K562 (cell line): ENCODE results near the gene RBFOX1. TPM values are rescaled to one million over a fixed set of nuclear protein-coding genes. Genes with fewer than 3 reads are reported as not detected.

Experiments used
- ATAC-seq: fragments of 200-7000 bp; cut with Tn5 transposase; 3 replicates; pipeline ENCODE4 v1.9.1; 2020; ENCODE audit warnings: moderate library complexity
- BruUV-seq: library from RNA; stranded (reverse); fragments of 400-500 nt; replicated peaks from 2 replicates; lab custom pipeline; 2021; lab: Mats Ljungman, UMichigan
- CTCF ChIA-PET: fragments of 300-600 bp; formaldehyde crosslinking; extraction: SDS; loops from one replicate; lab custom pipeline; 2021; ENCODE audit warnings: low intra/inter-chr PET ratio; lab: Yijun Ruan, JAX
- POLR2A ChIA-PET: fragments of 300-600, 350-650 bp; sonication (Branson Sonifier 250); formaldehyde crosslinking; extraction: SDS; loops from one replicate; lab custom pipeline; 2021; ENCODE audit warnings: antibody characterized with exemption, inconsistent platforms; lab: Yijun Ruan, JAX
- DNase-seq, 4 experiments: peaks; one replicate each; pipeline versions ENCODE4 v3.0.0 to v3.0.0-alpha.2; 2011 to 2018; ENCODE audit warnings: low spot score in 3 of 4, mixed read lengths in 3 of 4; ENCODE audit errors: extremely low read depth in 1 of 4
- FAIRE-seq: peaks from 2 replicates; lab custom pipeline; 2011; peaks lifted over from hg19 to GRCh38; lab: Jason Lieb, UNC
- H2AFZ ChIP-seq: 2 replicates; pipeline ENCODE4 v1.6.0; 2011; ENCODE audit warnings: low read depth, low read length, control low read depth, inconsistent platforms
- H3K27ac ChIP-seq: fragments of 200-600 bp; 3 replicates; pipeline ENCODE4 v1.8.0; 2011; ENCODE audit warnings: low read depth, mild to moderate bottlenecking, control low read depth, inconsistent platforms, low read length, moderate library complexity, mixed read lengths; ENCODE audit errors: extremely low read depth
- H3K27me3 ChIP-seq, 2 experiments: fragments of 300-600 bp in 1 of 2; 2 replicates in 1 of 2; 3 replicates in 1 of 2; pipeline versions ENCODE4 v1.6.0 to v1.8.0; 2011; ENCODE audit warnings: inconsistent platforms in 2 of 2, low read length in 2 of 2, mild to moderate bottlenecking in 1 of 2, mixed read lengths in 1 of 2, moderate library complexity in 1 of 2; ENCODE audit not compliant: control insufficient read depth in 2 of 2, insufficient read depth in 2 of 2
- H3K36me3 ChIP-seq: fragments of 300-600 bp; 3 replicates; pipeline ENCODE4 v1.8.0; 2011; ENCODE audit warnings: mild to moderate bottlenecking, low read length, inconsistent platforms; ENCODE audit not compliant: control insufficient read depth, insufficient read depth
- H3K4me1 ChIP-seq, 2 experiments: fragments of 200-600 bp in 1 of 2; replicated peaks in 1 of 2; 2 replicates in 1 of 2; 3 replicates in 1 of 2; pipeline versions ENCODE4 v1.5.1 to v1.8.0; 2011; ENCODE audit warnings: inconsistent platforms in 2 of 2, low read length in 2 of 2, mild to moderate bottlenecking in 1 of 2, mixed read lengths in 1 of 2, moderate library complexity in 1 of 2; ENCODE audit not compliant: control insufficient read depth in 2 of 2, insufficient read depth in 2 of 2
- H3K4me2 ChIP-seq: 2 replicates; pipeline ENCODE4 v1.6.1; 2011; ENCODE audit warnings: low read length, control low read depth, inconsistent platforms, mixed read lengths; ENCODE audit not compliant: insufficient read depth
- H3K4me3 ChIP-seq: fragments of 200-600 bp; sonication (generic), shearing (Covaris generic); 2 replicates; pipeline ENCODE4 v1.5.1; 2016; ENCODE audit warnings: control low read depth, inconsistent platforms
- H3K79me2 ChIP-seq: fragments of 200-600 bp; 3 replicates; pipeline ENCODE4 v1.8.0; 2011; ENCODE audit warnings: low read length, inconsistent platforms; ENCODE audit not compliant: control insufficient read depth, insufficient read depth
- H3K9ac ChIP-seq, 2 experiments: 2 replicates each; pipeline versions ENCODE4 v1.6.0 to v1.6.1; 2011; ENCODE audit warnings: low read depth in 2 of 2, low read length in 2 of 2, control low read depth in 1 of 2, inconsistent platforms in 1 of 2, mild to moderate bottlenecking in 1 of 2, mixed read lengths in 1 of 2; ENCODE audit not compliant: insufficient read depth in 1 of 2
- H3K9me1 ChIP-seq: one replicate; pipeline ENCODE4 v1.6.0; 2011; ENCODE audit warnings: inconsistent platforms, mild to moderate bottlenecking, low read length, moderate library complexity; ENCODE audit not compliant: control insufficient read depth, insufficient read depth
- H3K9me3 ChIP-seq: replicated peaks from 2 replicates; pipeline ENCODE4 v1.5.1; 2011; ENCODE audit warnings: low read depth, low read length, inconsistent platforms; ENCODE audit not compliant: control insufficient read depth, insufficient read depth
- H4K20me1 ChIP-seq: replicated peaks from 2 replicates; pipeline ENCODE4 v1.6.1; 2011; ENCODE audit warnings: low read length, inconsistent platforms, mixed read lengths; ENCODE audit not compliant: control insufficient read depth, insufficient read depth
- EHMT2 ChIP-seq: fragments of 450-650 bp; IDR thresholded peaks from 2 replicates; pipeline ENCODE4 v1.6.1; 2018; ENCODE audit warnings: antibody characterized with exemption
- MIER1 ChIP-seq: fragments of 450-650 bp; IDR thresholded peaks from 2 replicates; pipeline ENCODE4 v1.6.1; 2016; ENCODE audit warnings: antibody characterized with exemption, mild to moderate bottlenecking, low read depth
- SRSF9 ChIP-seq: fragments of 200-400 bp; formaldehyde crosslinking; IDR thresholded peaks from 2 replicates; pipeline ENCODE4 v1.6.1; 2017; ENCODE audit warnings: low read depth, low read length, borderline replicate concordance
- WGBS: fragments of 100-300 bp; shearing (Covaris generic); methylation state at CpG from one replicate; pipeline ENCODE4 v1.1.6; 2016; ENCODE audit warnings: low coverage, mixed read lengths; ENCODE audit not compliant: insufficient coverage; ENCODE audit errors: missing lambda C conversion rate; 5-methylcytosine and 5-hydroxymethylcytosine counted together
- in situ Hi-C: fragments of 300-500 bp; cut with MboI; formaldehyde crosslinking; loops from 4 replicates; pipeline ENCODE4 v1.15.0; 2018; ENCODE audit warnings: inconsistent platforms, mixed read lengths
- intact Hi-C: fragments of 100-400 bp; cut with micrococcal nuclease; formaldehyde crosslinking; loops from 2 replicates; pipeline ENCODE4 v1.14.2; 2022
- polyA plus RNA-seq, 8 experiments: library from polyadenylated mRNA; depleted of rRNA in 4 of 8; stranded (reverse) in 5 of 8; unstranded in 3 of 8; fragments of >200 nt; fragmentation: Nextera tagmentation in 2 of 8; fragmentation: Illumina TruSeq in 1 of 8; extraction: Ambion mirVana in 2 of 8; extraction: Trizol in 1 of 8; gene quantifications; 2 replicates each; pipeline versions ENCODE4 v1.2.1 to v1.2.3, GENCODE V29; 2011 to 2014; ENCODE audit warnings: inconsistent platforms in 1 of 8, missing spikeins in 1 of 8
- total RNA-seq, 7 experiments: library from RNA; depleted of rRNA in 6 of 7; stranded (reverse); fragments of >200 nt in 6 of 7; fragmentation: Illumina TruSeq in 2 of 7; extraction: Trizol in 2 of 7; gene quantifications; 2 replicates each; pipeline versions ENCODE4 v1.2.1 to v1.2.3, GENCODE V29; 2011 to 2021; ENCODE audit warnings: low replicate concordance in 1 of 7
- TF ChIP-seq, protein P1 (sequence below), 2 experiments: fragments of 450-650 bp; formaldehyde crosslinking in 1 of 2; IDR thresholded peaks; 2 replicates each; pipeline versions ENCODE4 v1.4.0 to v1.6.1; 2014 to 2020; ENCODE audit warnings: mild to moderate bottlenecking in 2 of 2, borderline replicate concordance in 1 of 2, low read depth in 1 of 2

RBFOX1 gene
- total and polyA plus RNA-seq, 9 of the 15 experiments (the other 6 are each of a cell fraction or from before 2014, with no cell fraction given) = 0.03 TPM; not detected in 8

DNA sequence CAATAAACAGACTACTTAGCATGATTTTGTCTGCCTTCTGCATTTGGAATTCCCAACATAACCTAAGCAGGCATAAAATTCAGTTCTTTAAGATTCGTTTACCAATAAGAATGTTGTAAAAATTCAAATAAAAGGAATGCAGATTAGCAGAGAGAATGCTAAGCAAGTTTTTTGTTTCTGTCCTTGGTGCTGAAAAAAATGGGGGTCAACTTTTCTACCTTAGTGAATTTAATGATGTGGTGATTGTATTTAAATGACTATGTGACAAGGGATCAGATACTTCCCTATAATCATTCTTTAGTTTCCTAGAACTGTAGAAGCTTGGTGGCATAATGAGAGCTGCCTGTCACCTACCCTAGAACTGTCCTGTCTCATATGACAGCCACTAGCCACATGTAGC is 159.5 kb downstream of the RBFOX1 start:
- H3K79me2 ChIP-seq = no peaks in the 10 kb centered on the region
- H3K27ac ChIP-seq = no peak overlapping the region
- 0% methylated on average over 1 of the region's 1 CpG for WGBS
- H3K9me3 ChIP-seq = no peaks in the 10 kb centered on the region
- DNase-seq (no peak), FAIRE-seq (no peak), ATAC-seq (no peak)
- H3K27me3 ChIP-seq = no peaks in the 10 kb centered on the region
- H2AFZ ChIP-seq = no peak overlapping the region
- intact Hi-C loops = no loop called here
- TF ChIP-seq MIER1 = peak; percentile 53; the same call in 1 of the 2 replicates
- TF ChIP-seq SRSF9 = no peak
- TF ChIP-seq, protein P1, sequence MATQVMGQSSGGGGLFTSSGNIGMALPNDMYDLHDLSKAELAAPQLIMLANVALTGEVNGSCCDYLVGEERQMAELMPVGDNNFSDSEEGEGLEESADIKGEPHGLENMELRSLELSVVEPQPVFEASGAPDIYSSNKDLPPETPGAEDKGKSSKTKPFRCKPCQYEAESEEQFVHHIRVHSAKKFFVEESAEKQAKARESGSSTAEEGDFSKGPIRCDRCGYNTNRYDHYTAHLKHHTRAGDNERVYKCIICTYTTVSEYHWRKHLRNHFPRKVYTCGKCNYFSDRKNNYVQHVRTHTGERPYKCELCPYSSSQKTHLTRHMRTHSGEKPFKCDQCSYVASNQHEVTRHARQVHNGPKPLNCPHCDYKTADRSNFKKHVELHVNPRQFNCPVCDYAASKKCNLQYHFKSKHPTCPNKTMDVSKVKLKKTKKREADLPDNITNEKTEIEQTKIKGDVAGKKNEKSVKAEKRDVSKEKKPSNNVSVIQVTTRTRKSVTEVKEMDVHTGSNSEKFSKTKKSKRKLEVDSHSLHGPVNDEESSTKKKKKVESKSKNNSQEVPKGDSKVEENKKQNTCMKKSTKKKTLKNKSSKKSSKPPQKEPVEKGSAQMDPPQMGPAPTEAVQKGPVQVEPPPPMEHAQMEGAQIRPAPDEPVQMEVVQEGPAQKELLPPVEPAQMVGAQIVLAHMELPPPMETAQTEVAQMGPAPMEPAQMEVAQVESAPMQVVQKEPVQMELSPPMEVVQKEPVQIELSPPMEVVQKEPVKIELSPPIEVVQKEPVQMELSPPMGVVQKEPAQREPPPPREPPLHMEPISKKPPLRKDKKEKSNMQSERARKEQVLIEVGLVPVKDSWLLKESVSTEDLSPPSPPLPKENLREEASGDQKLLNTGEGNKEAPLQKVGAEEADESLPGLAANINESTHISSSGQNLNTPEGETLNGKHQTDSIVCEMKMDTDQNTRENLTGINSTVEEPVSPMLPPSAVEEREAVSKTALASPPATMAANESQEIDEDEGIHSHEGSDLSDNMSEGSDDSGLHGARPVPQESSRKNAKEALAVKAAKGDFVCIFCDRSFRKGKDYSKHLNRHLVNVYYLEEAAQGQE (IDR thresholded peaks at IDR 0.05; ENCODE audit: borderline replicate concordance) = peak; percentile 89
- TF ChIP-seq, protein P1 (CRISPR knock-in tag; IDR thresholded peaks at IDR 0.05; ENCODE audit: low read depth) = no peak
- peak; percentile 63; the same call in 1 of the 2 replicates for TF ChIP-seq EHMT2
- no peaks in the 10 kb centered on the region for H4K20me1 ChIP-seq
- H3K4me3 ChIP-seq = no peak overlapping the region
- BruUV-seq = no TSS peak
- H3K36me3 ChIP-seq = no peaks in the 10 kb centered on the region
- POLR2A ChIA-PET = no interaction called here
- H3K4me2 ChIP-seq = no peak overlapping the region
- in situ Hi-C loops = no loop called here
- H3K4me1 ChIP-seq = no peaks in the 10 kb centered on the region
- H3K9ac ChIP-seq = no peak overlapping the region
- H3K9me1 ChIP-seq = no peaks in the 10 kb centered on the region
- CTCF ChIA-PET = no interaction called here
